OCI-LY7 (cell line): Measurements from ENCODE around the gene HACD2. TPM values are rescaled to one million over a fixed set of nuclear protein-coding genes. Genes with fewer than 3 reads are reported as not detected.

Source experiments
- BruUV-seq: library from RNA; stranded (reverse); fragments of 400-500 nt; replicated peaks from 2 replicates; lab custom pipeline; 2021; lab: Mats Ljungman, UMichigan
- CTCF ChIA-PET: fragments of 300-600 bp; sonication (Branson Sonifier 250); formaldehyde crosslinking; loops from one replicate; lab custom pipeline; 2022; ENCODE audit warnings: antibody characterized with exemption; ENCODE audit not compliant: unreplicated experiment; lab: Charles Lee
- POLR2A ChIA-PET: fragments of 300-600 bp; sonication (Branson Sonifier 250); formaldehyde crosslinking; loops from one replicate; lab custom pipeline; 2022; ENCODE audit warnings: antibody characterized with exemption; lab: Charles Lee
- DNase-seq: peaks from one replicate; pipeline ENCODE4 v3.0.0-alpha.2; 2015; ENCODE audit warnings: low spot score
- H2AFZ ChIP-seq: fragments of 200-600 bp; sonication (generic), shearing (Covaris generic); 2 replicates; pipeline ENCODE4 v1.6.1; 2014; ENCODE audit warnings: mild to moderate bottlenecking, antibody characterized with exemption, low read length, moderate library complexity
- H3K27ac ChIP-seq: fragments of 200-600 bp; sonication (generic); 2 replicates; pipeline ENCODE4 v1.5.1; 2014; ENCODE audit warnings: mixed run types, low read depth, mild to moderate bottlenecking, moderate library complexity, low read length, inconsistent platforms; ENCODE audit not compliant: poor library complexity, severe bottlenecking
- H3K36me3 ChIP-seq: fragments of 200-600 bp; sonication (generic); 2 replicates; pipeline ENCODE4 v1.6.1; 2014; ENCODE audit warnings: mild to moderate bottlenecking, antibody characterized with exemption, low read length, moderate library complexity, mixed read lengths; ENCODE audit not compliant: insufficient read depth
- H3K4me1 ChIP-seq: fragments of 200-600 bp; sonication (generic); 2 replicates; pipeline ENCODE4 v1.5.1; 2014; ENCODE audit warnings: mild to moderate bottlenecking, low read length; ENCODE audit not compliant: insufficient read depth, poor library complexity, severe bottlenecking
- H3K4me2 ChIP-seq: fragments of 200-600 bp; sonication (generic); 2 replicates; pipeline ENCODE4 v1.6.1; 2014; ENCODE audit warnings: mild to moderate bottlenecking, low read length
- H3K4me3 ChIP-seq: fragments of 200-600 bp; sonication (generic); 2 replicates; pipeline ENCODE4 v1.5.1; 2014; ENCODE audit warnings: mild to moderate bottlenecking, low read depth, low read length; ENCODE audit not compliant: poor library complexity, severe bottlenecking
- H3K79me2 ChIP-seq: fragments of 200-600 bp; sonication (generic); 2 replicates; pipeline ENCODE4 v1.6.1; 2016; ENCODE audit warnings: low read depth, mild to moderate bottlenecking, low read length, moderate library complexity, mixed read lengths; ENCODE audit not compliant: insufficient read depth
- H3K9me2 ChIP-seq: fragments of 200-600 bp; sonication (generic); 2 replicates; pipeline ENCODE4 v1.6.1; 2016; ENCODE audit warnings: mild to moderate bottlenecking, low read length, mixed read lengths; ENCODE audit not compliant: insufficient read depth
- H3K9me3 ChIP-seq: fragments of 200-600 bp; sonication (generic); 2 replicates; pipeline ENCODE4 v1.6.1; 2014; ENCODE audit warnings: mild to moderate bottlenecking, mixed run types, low read length, mixed read lengths
- H4K20me1 ChIP-seq: fragments of 200-600 bp; sonication (generic); 2 replicates; pipeline ENCODE4 v1.6.1; 2014; ENCODE audit warnings: mild to moderate bottlenecking, antibody characterized with exemption, low read length, moderate library complexity, mixed read lengths; ENCODE audit not compliant: insufficient read depth
- CTCF ChIP-seq: fragments of 200-600 bp; sonication (generic); conservative IDR thresholded peaks from 2 replicates; pipeline ENCODE4 v1.5.1; 2014; ENCODE audit warnings: mild to moderate bottlenecking, antibody characterized with exemption, low read length, moderate library complexity, mixed read lengths
- EZH2phosphoT487 ChIP-seq: fragments of 200-600 bp; sonication (generic); IDR thresholded peaks from 2 replicates; pipeline ENCODE4 v1.6.1; 2018; ENCODE audit warnings: low read depth, borderline replicate concordance, mild to moderate bottlenecking, mixed run types, antibody characterized with exemption, low read length, moderate library complexity, mixed read lengths
- intact Hi-C: fragments of 100-400 bp; cut with micrococcal nuclease; formaldehyde crosslinking; loops from one replicate; pipeline ENCODE4 v1.10.0; 2022; ENCODE audit not compliant: unreplicated experiment
- total RNA-seq, 2 experiments: library from RNA; depleted of rRNA in 1 of 2; stranded (reverse); fragments of >200 nt in 1 of 2; shearing (Covaris generic) in 1 of 2; gene quantifications; 2 replicates each; pipeline ENCODE4 v1.2.3, GENCODE V29; 2014 to 2022

The HACD2 gene
- total RNA-seq, 2 experiments from 2014 or later = 10.2 to 22.5 TPM

DNA sequence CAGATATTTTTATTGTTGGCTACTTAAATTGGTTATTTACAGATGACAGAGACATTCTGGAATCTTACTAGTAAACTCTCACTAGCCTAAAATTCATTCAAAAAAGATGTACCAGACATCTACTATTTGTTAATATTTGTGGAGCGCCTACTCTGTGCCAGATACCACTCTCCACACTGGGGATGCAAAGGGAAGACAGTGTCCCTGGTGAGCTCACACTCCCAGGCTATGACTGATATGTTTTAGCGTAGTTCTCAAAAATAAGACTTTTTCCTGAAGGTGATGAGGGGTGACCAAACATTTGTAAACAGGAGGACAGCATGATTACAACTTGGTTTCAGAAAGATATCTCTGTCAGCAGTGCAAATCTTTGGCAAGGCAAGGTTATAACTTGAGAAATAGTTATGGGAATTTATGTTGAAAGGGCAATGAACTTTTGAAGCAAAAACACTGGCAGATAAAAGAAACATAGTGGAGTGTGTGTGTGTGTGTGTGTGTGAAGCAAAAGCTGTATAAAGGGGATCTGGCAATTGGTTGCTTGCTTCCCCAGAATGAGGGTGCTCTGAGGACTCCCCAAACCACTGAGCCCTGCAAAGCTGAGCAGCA, 51.2 kb downstream of the HACD2 start:
- Histone ChIP-seq H3K36me3 (no peaks in the 10 kb centered on the region), H3K9me3 (no peaks in the 10 kb centered on the region), H3K9me2 (no peaks in the 10 kb centered on the region), H4K20me1 (no peaks in the 10 kb centered on the region), H3K4me2 (no peak overlapping the region), H3K27ac (no peak overlapping the region), H3K79me2 (no peaks in the 10 kb centered on the region), H3K4me1 (no peaks in the 10 kb centered on the region), H3K4me3 (no peak overlapping the region), H2AFZ (no peak overlapping the region)
- no TSS peak for BruUV-seq
- ChIA-PET CTCF (no interaction called here), POLR2A (no interaction called here)
- intact Hi-C loops = no loop called here
- no peak for TF ChIP-seq CTCF
- DNase-seq = no peak

DNA sequence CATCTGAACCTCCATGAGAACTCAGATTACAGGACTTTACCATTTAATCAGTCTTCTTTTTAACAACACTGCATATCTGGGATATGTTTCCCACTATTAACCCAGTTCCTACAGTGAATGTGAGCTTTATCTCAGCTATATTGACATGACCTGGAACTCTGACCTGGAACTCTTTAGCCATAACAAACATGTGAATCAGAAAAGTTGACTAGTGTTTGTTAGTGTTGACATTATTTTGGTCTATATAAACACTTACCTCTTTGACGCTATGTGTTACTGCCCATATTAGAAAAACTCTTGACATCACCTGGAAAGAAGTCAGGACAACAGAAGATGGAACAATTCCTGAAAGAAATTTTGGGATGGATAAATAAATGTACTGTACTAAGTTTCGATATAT, 56.7 kb downstream of the HACD2 start:
- no peak for DNase-seq
- POLR2A ChIA-PET = no interaction called here
- CTCF ChIA-PET = no interaction called here
- H4K20me1 ChIP-seq = no peaks in the 10 kb centered on the region
- BruUV-seq = no TSS peak
- no peak overlapping the region for H3K27ac ChIP-seq
- no peak for TF ChIP-seq EZH2phosphoT487
- TF ChIP-seq CTCF = no peak
- no peak overlapping the region for H2AFZ ChIP-seq
- no peaks in the 10 kb centered on the region for H3K4me1 ChIP-seq
- H3K4me2 ChIP-seq = no peak overlapping the region
- peaks cover 16% of the 10 kb centered on the region; the same call in 1 of the 2 replicates for H3K36me3 ChIP-seq
- H3K4me3 ChIP-seq = no peak overlapping the region
- H3K79me2 ChIP-seq = no peaks in the 10 kb centered on the region
- no peaks in the 10 kb centered on the region for H3K9me3 ChIP-seq
- H3K9me2 ChIP-seq = no peaks in the 10 kb centered on the region
- intact Hi-C loops = no loop called here

GRCh38 chr3:123527046-123527445, 57.8 kb downstream of the HACD2 start:
- H3K4me2 ChIP-seq = no peak overlapping the region
- H3K36me3 ChIP-seq = peaks cover 16% of the 10 kb centered on the region; the same call in 1 of the 2 replicates
- ChIA-PET CTCF (no interaction called here), POLR2A (no interaction called here)
- no peaks in the 10 kb centered on the region for H3K79me2 ChIP-seq
- no peak overlapping the region for H3K4me3 ChIP-seq
- no peaks in the 10 kb centered on the region for H3K9me2 ChIP-seq
- H3K9me3 ChIP-seq = no peaks in the 10 kb centered on the region
- H3K4me1 ChIP-seq = no peaks in the 10 kb centered on the region
- intact Hi-C loops = no loop called here
- no peak for DNase-seq
- no peak overlapping the region for H2AFZ ChIP-seq
- no peaks in the 10 kb centered on the region for H4K20me1 ChIP-seq
- BruUV-seq = no TSS peak
- TF ChIP-seq CTCF (no peak), EZH2phosphoT487 (no peak)
- no peak overlapping the region for H3K27ac ChIP-seq
